Panc1 (cell line): ENCODE data around the gene STARD4. TPM values are rescaled to one million over a fixed set of nuclear protein-coding genes. Genes with fewer than 3 reads are reported as not detected.

ENCODE experiments used
- ATAC-seq: fragments of 200-7000 bp; cut with Tn5 transposase; 2 replicates; pipeline ENCODE4 v1.9.1; 2020; ENCODE audit warnings: mild to moderate bottlenecking, moderate library complexity
- BruUV-seq: library from RNA; stranded (reverse); fragments of 400-500 nt; replicated peaks from 2 replicates; lab custom pipeline; 2021; lab: Mats Ljungman, UMichigan
- CTCF ChIA-PET: fragments of 300-600 bp; sonication (Branson Sonifier 250); formaldehyde crosslinking; loops from one replicate; lab custom pipeline; 2022; ENCODE audit warnings: antibody characterized with exemption; lab: Charles Lee
- POLR2A ChIA-PET: fragments of 300-600 bp; sonication (Branson Sonifier 250); formaldehyde crosslinking; loops from one replicate; lab custom pipeline; 2022; ENCODE audit warnings: antibody characterized with exemption; lab: Charles Lee
- DNase-seq: peaks from one replicate; pipeline ENCODE4 v3.0.0-alpha.2; 2010; ENCODE audit warnings: low read depth, low spot score
- H3K27ac ChIP-seq: 2 replicates; pipeline ENCODE4 v1.5.1; 2011; ENCODE audit warnings: mild to moderate bottlenecking, low read length, inconsistent platforms
- H3K27me3 ChIP-seq: fragments of 200-500 bp; sonication (Bioruptor generic); 2 replicates; pipeline ENCODE4 v1.6.0; 2014; ENCODE audit warnings: low read length, inconsistent platforms; ENCODE audit not compliant: control insufficient read depth, insufficient read depth
- H3K36me3 ChIP-seq: fragments of 200-500 bp; sonication (Bioruptor generic); 2 replicates; pipeline ENCODE4 v1.5.1; 2014; ENCODE audit warnings: inconsistent platforms, mild to moderate bottlenecking, low read length, moderate library complexity; ENCODE audit not compliant: control insufficient read depth, insufficient read depth
- H3K4me1 ChIP-seq: 2 replicates; pipeline ENCODE4 v1.5.1; 2011; ENCODE audit warnings: inconsistent platforms, mild to moderate bottlenecking, low read length, moderate library complexity; ENCODE audit not compliant: control insufficient read depth, insufficient read depth
- H3K4me3 ChIP-seq, 2 experiments: 2 replicates each; pipeline ENCODE4 v1.5.1; 2011 to 2012; ENCODE audit warnings: low read depth in 2 of 2, low read length in 2 of 2, mild to moderate bottlenecking in 2 of 2, inconsistent platforms in 1 of 2, moderate library complexity in 1 of 2
- H3K9me3 ChIP-seq: fragments of 200-500 bp; sonication (Bioruptor generic); 2 replicates; pipeline ENCODE4 v1.5.1; 2014; ENCODE audit warnings: low read depth, mild to moderate bottlenecking, inconsistent platforms, low read length, moderate library complexity; ENCODE audit not compliant: control insufficient read depth, insufficient read depth
- CTCF ChIP-seq: fragments of 450-650 bp; IDR thresholded peaks from 2 replicates; pipeline ENCODE4 v1.5.1; 2017; ENCODE audit warnings: mild to moderate bottlenecking
- POLR2AphosphoS5 ChIP-seq: IDR thresholded peaks from 2 replicates; pipeline ENCODE4 v1.6.1; 2012; ENCODE audit warnings: mild to moderate bottlenecking, low read depth, low read length, moderate library complexity
- REST ChIP-seq, 2 experiments: IDR thresholded peaks; 2 replicates each; pipeline ENCODE4 v1.6.1; 2011 to 2012; ENCODE audit warnings: low read depth in 2 of 2, control low read depth in 1 of 2, low read length in 1 of 2, mild to moderate bottlenecking in 1 of 2, moderate library complexity in 1 of 2; ENCODE audit not compliant: insufficient read depth in 1 of 2
- SIN3A ChIP-seq: IDR thresholded peaks from 2 replicates; pipeline ENCODE4 v1.6.1; 2012; ENCODE audit warnings: low read depth, mild to moderate bottlenecking, low read length, moderate library complexity, borderline replicate concordance; ENCODE audit not compliant: insufficient read depth
- TCF7L2 ChIP-seq: IDR thresholded peaks from 2 replicates; pipeline ENCODE4 v1.6.1; 2011; ENCODE audit warnings: mild to moderate bottlenecking, low read depth, low read length, inconsistent platforms
- in situ Hi-C: cut with HindIII; loops from 2 replicates; pipeline ENCODE4 v1.10.0; 2016; ENCODE audit warnings: low sequenced_read_pairs, low pct_unique_long_range_greater_than_20kb
- intact Hi-C: fragments of 100-400 bp; cut with micrococcal nuclease; formaldehyde crosslinking; loops from one replicate; pipeline ENCODE4 v1.10.0; 2022; ENCODE audit not compliant: unreplicated experiment
- total RNA-seq: library from RNA; stranded (reverse); gene quantifications from one replicate; pipeline ENCODE4 v1.2.1, GENCODE V29; 2021; ENCODE audit not compliant: unreplicated experiment

STARD4 gene
- total RNA-seq, 1 experiment from 2014 or later, result 26.0 TPM

GRCh38 chr5:111453295-111453694, 59.0 kb downstream of the STARD4 start:
- H3K4me1 ChIP-seq, result no peaks in the 10 kb centered on the region
- H3K9me3 ChIP-seq, result no peaks in the 10 kb centered on the region
- no peaks in the 10 kb centered on the region; the same call in 1 of the 2 replicates for H3K27me3 ChIP-seq
- POLR2A ChIA-PET, result no interaction called here
- CTCF ChIA-PET, result no interaction called here
- TF ChIP-seq REST (IDR thresholded peaks at IDR 0.05; ENCODE audit: insufficient read depth in 1 of 2, low read depth in 2 of 2, low read length in 1 of 2), result no peak
- no peak for TF ChIP-seq POLR2AphosphoS5
- no peak for TF ChIP-seq TCF7L2
- TF ChIP-seq CTCF, result no peak
- no peak for TF ChIP-seq SIN3A
- no TSS peak for BruUV-seq
- no peak for DNase-seq
- no peak for ATAC-seq
- H3K36me3 ChIP-seq, result no peaks in the 10 kb centered on the region
- in situ Hi-C loops (no loop called here), intact Hi-C loops (no loop called here)
- no peak overlapping the region for H3K4me3 ChIP-seq
- H3K27ac ChIP-seq, result no peak overlapping the region

GRCh38 chr5:111447822-111448221, 64.5 kb downstream of the STARD4 start:
- in situ Hi-C loops, result no loop called here
- Histone ChIP-seq H3K4me1 (no peaks in the 10 kb centered on the region), H3K27ac (no peak overlapping the region), H3K4me3 (no peak overlapping the region), H3K36me3 (no peaks in the 10 kb centered on the region), H3K9me3 (no peaks in the 10 kb centered on the region), H3K27me3 (no peaks in the 10 kb centered on the region; the same call in 1 of the 2 replicates)
- no TSS peak for BruUV-seq
- ChIA-PET POLR2A (no interaction called here), CTCF (no interaction called here)
- TF ChIP-seq TCF7L2, result no peak
- no peak for TF ChIP-seq SIN3A
- no peak for TF ChIP-seq POLR2AphosphoS5
- TF ChIP-seq REST (IDR thresholded peaks at IDR 0.05; ENCODE audit: insufficient read depth in 1 of 2, low read depth in 2 of 2, low read length in 1 of 2), result no peak
- no peak for TF ChIP-seq CTCF
- no peak for ATAC-seq
- DNase-seq, result no peak
- intact Hi-C loops, result no loop called here
